Right forelimb (tissue), 1 donor: Measurements from ENCODE around the gene IL34.

ENCODE experiments used
- DNase-seq: peaks from one replicate; pipeline ENCODE4 v3.0.0-alpha.2; 2018

The IL34 gene

DNA sequence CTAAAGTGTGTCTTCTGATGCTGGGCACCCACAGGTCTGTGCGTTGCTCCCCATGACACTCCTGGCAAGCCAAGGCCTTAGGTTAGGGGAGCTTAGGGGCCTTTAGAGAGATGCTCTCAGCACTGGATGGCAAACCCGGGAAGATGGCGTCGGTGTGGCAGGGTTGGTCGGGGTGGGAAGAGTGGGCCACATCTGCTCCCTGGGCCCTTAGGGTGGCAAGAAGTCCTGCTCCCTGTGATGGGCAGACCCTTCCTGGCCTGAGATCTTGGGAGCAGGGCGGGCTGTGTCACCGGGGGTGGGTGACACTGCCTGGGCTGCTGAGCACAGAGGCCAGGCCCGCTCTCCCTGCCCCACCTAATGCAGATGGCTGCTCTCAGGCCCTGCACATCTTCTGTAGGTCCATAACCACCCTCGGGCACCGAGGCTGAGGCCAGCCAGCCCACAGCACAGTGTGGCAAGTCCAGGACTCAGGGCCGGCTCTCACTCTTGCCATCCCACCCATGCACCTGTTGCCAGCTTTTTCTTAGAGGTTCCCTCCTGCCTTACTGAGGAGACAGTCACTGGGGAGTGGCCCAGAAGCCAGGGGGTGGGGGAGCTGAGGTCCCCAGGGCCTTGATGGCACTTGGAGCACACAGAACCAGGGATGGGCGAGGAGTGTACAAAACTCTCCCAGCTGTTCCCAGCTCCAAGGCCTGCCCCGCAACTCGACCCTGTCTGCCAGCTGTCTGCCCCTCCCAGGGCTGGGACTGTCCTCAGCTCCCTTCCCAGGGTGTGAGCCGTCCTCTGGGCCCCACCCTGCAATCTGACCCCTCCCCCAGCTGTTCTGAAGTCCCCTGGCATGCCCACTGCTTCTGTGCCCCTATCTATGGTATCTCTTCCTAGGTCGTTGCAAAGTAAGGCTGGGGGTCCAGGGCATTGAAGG lies 43.9 kb downstream of the IL34 start:
- peak; percentile 74 for DNase-seq

DNA sequence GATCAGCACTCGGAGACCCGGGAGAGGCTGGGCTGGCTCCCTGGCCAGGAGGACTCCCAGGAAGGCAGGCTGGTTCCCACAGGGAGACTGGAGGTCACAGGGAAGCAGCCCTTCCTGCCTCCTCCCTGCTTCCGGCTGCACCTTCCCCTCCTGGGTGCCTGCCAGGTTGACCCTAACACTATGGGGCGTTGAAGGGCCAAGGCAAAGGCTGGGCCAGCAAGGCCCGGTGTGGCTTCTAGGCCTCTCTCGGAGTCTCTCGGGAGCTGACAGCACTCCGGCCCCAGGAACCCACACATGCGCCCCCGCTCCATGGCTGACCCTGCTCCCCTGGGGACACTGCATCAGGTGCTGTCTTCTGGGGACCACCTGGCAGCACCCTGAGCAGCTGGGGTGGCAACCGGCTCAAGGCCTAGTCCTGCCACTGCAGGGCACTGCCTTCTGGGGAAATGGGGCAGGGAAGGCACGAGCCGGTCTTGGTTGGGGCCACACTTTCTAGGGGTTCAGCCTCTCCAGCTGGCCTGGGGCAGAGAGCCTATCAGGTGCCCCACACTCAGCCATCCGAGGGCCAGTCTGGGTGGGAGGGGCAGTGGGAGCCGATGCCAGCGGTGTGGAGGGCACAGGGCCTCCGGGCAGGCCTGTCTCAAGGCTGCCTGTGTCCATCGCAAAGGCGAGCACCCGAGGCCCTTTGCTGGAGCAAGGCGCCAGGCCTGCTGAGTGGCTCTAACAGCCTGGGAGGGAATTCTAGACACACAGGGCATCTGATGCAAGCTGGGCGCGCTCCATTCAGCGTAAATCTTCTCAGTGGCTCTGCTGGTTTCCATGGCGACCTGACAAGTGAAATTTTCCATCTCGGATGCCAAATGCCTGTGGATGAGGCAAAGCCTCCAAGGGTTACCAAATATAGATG lies 45.1 kb downstream of the IL34 start:
- DNase-seq = peak; percentile 86

DNA sequence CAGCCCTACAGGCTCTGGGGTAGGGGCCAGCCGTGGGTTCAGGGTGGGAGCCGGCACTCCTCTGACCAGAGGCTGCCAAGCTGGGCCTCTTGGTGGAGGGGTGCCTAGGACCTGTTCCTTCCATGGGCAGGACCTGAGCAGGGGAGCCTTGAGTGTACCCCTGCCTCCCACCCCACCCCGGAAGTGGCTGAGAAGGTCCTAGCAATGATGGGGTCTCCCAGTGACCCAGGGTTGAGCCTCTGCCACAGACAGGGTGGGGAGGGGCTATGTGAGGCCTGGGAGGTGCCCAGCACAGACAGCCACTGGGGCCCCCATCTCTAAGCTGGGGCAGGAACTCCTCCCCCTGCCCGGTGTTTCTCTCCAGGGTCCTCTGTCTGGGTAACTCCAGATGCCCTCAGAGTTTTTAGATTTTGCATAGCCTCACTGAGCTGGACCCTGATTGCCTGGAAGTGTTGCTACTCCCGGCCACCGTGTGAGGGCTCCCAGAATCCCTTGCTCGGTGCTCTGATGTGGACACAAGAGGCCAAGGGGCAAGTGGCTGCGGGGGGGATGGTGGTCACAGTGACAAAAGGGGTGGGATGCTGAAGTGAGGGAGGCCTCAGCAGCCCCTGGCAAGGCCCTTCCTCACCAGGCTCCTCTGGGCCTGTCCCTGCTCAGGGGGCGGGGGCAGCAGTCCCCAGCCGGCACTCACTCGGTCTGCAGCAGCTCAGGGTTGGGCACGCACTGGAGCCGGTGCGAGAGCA lies 45.9 kb downstream of the IL34 start:
- no peak for DNase-seq

DNA sequence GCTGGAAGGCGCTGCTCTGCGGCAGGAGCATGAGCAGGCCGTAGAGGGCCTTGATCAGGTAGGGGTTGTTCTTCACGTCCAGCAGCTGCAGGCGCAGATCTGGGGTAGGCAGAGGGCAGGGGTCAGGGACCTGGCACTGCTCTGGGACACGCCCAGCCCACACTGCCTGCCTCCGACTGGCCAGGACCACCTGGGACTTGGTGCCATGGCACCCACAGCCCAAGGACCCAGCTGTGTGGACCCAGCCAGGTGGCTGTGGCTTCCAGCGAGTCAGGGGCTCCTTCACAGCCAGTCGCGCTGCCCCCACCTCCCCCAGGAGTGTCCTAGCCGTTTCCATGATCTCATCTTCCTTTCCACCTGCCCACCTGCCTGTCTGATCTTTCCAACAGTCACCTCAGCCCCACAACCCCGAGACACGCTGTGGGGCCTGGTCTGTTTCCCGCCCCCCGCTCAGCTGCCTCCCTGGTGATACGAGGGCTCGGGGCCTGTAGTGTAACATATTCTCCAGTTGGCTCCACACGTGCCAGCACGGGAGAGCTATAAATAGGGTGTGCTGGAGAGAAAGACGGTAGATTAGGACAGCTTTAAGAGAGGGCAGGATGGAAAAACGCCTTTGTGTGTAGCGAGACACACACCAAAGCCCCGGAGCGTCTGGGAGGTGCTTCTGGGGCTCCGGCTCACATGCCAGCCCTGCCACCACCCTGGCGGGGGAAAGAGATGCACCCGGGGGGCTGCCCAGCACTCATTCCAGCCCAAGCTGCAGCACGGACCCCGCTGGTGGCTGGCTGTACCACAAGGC lies 46.7 kb downstream of the IL34 start:
- peak; percentile 71 for DNase-seq

DNA sequence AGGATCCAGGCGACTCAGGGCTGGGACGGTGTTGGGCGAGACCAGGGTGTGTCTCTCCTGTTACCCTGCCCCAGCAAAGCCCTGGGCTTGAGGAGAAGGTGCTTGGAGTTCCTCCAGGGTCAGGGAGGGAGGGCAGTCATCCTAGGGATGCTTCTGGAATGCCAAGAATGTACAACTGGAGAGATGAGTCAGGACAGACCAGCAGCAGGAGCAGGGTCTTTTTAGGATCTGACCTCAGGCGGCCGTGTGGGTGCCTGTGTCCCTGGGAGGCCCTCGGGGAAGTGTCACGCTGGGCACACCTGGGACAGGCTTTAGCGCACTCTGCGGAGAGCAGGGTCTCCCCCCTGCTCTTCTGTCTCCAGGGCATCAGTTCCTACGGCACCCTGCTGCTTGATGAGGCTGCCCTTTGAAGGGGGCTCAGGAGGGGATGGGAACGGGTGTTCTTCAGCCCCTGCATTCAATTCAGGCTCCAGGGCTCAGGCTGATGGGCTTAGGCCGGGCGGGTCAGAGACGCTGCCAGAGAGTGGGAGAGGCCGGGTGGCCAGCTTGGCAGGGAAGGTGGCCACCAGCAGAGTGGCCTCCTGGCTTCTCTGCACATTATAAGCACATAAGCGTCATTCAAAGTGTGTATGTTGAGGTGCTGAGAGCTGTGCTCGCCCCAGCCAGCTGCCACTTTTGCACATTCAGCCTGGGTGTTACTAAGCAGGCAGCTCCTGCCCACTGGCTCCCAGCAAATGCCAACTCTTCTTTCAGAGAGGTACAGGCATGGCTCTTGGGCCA lies 47.9 kb downstream of the IL34 start:
- no peak for DNase-seq

DNA sequence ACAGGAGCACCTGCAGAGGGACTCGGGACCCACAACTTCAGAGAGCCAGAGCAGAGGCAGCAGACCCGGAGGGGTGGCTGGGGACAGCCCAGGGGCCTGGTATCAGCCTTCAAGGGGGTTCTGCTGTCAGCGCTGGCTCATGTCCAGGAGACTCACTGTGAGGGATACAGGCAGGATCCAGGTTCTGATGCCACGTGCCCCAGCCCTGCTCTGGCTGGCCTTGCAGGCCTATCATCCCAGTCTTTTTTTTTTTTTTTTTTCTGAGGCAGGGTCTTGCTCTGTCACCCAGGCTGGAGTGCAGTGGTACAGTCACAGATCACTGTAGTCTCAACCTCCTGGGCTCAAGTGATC lies 48.5 kb downstream of the IL34 start:
- no peak for DNase-seq

DNA sequence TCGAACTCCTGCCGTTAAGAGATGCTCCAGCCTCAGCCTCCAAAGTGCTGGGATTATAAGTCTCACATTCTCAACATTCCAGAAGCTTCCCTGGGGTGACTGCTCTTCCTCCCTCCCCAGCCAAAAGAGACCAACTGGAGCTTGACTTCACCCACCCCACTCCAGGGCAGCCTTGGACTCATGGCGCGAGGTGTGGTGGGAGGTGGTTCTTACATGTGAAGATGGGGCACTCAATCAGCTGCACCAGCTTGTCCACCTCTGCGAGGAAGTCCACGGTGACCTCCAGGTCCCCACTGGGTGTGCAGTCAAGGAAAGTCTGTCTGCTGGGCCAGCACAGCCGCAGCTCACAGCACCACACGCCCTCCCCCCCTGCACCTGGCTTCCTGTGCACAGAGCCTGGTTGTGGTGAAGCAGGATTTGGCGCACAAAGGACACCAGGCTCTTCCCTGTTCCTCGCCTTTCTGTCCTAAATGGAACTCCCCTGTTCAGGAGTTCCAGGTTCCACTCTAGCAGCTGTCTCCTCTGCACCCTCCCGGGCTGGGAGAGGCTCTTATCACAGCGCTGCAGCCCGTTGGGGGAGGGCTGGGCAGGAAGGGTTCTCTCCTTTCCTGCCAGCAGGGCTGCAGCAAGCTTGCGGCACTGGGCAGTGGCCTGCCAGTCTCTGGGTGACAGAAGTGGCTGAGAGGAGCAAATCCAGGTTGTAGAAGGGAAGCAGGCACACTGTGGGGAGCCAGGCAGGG lies 49.1 kb downstream of the IL34 start:
- DNase-seq = no peak

DNA sequence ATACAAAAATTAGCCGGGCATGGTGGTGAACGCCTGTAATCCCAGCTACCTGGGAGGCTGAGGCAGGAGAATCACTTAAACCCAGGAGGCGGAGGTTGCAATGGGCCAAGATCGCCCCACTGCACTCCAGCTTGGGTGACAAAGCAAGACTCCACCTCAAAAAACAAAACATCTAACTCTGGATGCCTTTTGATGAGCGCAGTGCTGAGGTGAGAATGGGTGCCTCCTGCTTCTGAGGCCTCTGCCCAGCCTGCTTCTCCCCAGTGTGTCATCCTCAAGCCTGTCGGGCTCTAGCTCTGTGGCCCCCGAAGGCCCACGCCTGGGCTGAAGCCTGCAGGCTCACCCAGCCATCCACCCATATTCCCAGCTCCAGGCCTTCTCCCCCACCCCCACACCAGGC lies 50.0 kb downstream of the IL34 start:
- no peak for DNase-seq

DNA sequence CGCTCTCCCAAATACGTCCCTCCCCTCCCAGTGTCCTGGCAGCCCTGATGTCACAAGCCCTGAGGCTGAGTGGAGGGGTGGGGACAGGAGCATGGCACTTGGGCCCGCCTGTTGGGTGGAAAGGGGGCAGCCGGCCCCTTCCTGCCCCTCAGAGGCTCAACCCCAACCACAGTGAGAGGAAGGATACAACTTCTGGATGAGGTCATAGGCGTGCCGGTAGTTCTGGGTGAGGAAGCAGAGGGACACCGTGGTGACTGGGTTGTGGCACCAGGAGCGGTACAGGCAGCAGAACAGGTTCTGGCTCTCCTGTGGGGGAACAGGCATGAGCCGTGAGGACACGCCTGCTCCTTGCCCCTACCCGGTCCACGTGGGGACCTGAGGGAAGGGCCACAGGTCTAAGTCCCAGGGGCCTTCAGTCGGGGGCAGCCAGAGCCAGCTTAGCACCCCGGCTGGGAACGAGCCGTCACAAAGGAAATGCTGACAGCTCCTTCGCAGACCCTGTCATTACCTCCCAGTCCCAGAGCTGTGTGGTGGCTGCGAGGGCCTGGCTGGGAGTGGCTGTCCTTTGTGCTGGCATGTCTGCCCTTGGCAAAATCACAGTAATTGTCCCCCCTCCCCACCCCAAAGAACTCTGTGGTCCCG lies 50.7 kb downstream of the IL34 start:
- DNase-seq = no peak

DNA sequence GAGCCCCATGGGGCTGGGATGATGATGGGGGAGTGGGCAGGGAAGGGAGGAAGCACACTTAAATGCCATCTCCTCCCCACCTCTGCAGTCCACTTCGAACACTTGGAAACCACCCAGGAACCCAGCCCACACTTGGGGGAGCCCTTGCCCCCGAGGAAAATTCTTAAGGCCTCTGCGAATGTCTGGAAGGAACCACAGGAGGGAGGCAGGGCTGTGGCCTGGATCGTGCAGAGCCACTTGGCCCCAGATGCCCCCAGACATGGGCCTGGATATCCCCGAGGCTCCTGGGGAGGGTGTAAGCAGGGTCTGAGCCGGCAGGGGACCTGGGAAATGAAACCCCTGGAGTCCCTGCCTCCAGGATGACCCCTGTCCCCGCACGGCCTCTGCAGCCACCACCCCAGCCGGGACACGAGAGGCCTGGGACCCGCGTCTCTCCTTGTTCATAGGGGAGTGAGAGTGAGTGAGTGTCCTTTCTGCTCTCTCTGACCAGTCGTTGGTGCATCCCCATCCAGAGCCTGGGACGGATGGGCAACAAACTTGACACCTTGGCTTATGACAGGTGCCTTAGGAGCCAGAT lies 51.3 kb downstream of the IL34 start:
- no peak for DNase-seq

DNA sequence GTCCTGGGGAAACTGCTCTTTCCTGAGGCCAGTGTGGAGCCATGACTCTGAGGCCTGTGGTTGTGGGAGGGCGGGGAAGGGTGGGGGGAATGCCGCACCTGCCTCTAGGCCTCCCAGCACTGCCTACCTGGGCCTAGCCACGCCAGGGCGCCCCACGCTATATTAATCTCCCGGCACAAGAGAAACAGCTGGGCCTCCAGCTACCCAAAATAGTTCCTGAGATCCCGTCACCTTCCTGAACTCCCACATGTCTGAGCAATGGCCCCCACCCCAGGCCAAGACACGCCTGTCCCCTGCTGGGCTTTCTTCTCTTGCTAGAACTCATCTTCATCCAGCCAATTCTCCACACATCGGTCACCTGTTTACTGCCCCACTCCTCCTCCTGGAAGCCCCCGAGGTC lies 52.5 kb downstream of the IL34 start:
- no peak for DNase-seq

DNA sequence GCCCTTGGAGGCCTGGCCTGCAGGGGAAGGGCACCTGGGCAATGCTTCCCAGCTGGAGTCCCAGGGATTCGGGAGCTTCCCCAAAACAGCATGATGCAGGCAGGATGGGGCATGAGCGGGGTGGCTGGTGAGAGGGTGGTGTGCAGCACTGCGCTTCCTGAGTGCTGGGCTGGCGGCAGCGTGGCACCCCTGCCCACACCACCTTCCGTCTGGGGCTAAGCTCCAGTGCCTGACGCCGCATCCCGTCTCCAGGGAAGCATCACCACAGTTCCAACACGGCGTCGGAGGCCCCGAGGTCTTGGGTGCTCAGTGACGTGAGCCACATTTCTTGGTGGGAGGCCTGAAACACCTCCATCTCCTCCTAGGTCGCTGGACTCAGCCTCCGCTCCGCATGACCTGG lies 53.3 kb downstream of the IL34 start:
- DNase-seq = no peak

DNA sequence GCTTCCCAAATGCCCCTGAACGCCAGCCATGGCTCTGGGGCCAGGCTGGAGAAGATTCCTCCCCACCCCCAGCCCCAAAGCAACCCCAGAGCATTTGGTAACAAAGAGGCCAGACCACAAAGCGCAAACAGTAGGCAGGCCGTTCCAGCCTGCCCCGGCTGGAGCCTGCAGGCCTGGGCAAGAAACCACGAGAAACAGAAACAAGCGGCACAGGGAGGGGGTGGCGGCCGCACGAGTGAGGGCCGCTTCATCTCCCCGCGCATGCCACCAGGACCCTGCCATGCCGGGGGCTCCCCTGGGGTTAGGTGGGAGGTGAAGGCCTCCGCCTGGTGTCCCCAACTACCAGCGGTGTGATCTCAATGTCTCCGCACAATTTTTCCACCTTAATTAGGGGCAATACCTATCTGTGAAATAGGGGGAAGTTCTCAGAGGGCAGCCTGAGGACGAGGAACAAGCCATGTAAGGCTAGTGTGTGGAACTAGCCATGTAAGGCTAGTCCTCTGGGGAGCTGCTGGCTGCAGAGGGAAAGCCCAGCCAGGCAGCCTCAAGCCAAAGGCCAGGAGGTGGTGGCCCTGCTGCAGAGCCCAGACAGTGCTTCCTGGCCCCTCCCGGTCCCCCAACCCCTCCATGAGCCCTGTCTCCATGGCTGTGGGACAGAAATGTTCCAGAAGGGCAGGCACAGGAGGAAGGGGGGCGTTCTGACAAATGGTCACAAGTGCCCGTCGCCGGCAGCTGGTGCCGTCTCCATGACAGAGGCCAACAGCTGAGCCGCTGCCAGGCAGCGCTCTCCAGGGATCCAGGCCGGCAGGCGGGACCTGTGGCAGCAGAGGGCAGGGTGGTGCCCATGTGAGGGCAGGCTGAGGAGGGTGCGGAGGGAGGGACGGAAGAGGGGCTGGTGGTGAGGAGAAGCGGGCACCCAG lies 54.0 kb downstream of the IL34 start:
- DNase-seq = peak; percentile 77

DNA sequence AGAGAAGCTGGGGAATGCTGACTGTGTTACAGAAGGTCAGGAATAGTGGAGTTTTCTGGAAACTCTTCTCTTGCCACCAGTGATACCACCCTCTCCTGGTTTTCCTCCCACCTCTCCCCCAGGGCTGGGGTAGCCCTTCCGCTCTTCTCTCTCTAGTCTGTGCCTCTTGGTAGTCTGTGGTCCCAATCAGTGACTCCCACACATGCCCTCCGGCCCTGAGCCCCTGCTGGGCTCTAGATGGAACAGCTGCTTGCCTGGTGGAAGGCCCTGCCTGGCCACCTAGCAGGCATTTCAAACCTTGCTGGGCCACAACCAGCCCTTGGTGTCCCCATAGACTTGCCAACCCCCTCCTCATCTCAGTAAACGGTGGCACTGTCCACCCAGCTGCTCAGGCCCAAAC lies 54.7 kb downstream of the IL34 start:
- DNase-seq = no peak

DNA sequence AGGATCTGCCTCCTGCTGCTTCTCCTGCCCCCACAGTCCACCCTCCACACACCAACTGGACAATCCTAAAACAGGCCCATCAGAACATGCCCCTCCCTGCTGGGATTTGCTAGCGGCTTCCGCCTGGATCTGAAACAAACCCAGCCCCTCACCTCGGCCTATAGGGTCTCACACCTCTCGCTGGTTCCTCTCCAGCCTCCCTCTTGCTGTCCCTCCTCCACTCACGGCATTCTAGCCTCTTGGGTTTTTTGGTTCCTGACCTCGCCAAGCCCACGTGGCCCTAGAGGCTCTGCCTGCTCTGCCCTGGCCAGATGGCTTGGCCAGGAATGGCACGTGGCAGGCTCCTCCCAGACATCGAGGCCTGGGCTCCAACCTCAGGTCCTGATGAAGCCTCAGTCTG lies 55.2 kb downstream of the IL34 start:
- DNase-seq = no peak

DNA sequence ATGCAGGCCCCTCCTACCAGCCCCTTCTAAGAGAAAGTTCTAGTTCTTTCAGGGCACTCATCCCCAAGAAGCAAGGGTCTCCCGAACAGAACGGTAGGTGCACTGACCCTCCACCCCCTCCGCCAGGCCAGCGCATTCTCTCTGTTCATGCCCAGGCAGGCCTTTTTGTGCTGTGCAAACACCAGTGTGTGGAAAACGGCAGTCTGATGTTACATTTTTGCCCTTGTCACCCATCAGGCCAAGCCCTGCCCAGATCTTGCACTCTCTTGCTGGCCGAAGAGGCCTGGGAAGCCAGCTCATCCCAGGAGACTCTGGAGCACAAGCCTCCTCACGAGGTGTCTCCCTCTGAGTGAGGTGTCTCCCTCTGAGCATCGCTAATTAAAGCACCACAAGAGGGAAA lies 55.6 kb downstream of the IL34 start:
- no peak for DNase-seq

DNA sequence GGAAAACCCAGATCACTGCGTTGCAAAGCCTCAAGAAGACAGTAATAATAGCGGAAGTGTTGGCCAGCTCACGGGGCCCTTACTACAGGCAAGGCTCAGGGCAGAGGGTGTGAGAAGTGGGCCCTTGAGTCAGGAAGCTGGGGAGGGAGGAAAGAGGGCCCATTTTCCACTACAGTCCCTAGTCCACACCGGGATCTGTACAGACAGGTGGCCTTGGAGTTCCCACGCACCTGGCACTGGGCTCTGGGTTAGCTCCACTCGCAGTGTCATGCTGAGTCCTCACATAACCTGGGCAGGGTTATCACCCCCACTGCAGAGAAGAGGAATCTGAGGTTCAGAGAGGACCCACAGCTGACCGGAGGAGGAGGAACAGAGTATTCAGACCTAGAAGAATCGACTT lies 56.3 kb downstream of the IL34 start:
- no peak for DNase-seq

DNA sequence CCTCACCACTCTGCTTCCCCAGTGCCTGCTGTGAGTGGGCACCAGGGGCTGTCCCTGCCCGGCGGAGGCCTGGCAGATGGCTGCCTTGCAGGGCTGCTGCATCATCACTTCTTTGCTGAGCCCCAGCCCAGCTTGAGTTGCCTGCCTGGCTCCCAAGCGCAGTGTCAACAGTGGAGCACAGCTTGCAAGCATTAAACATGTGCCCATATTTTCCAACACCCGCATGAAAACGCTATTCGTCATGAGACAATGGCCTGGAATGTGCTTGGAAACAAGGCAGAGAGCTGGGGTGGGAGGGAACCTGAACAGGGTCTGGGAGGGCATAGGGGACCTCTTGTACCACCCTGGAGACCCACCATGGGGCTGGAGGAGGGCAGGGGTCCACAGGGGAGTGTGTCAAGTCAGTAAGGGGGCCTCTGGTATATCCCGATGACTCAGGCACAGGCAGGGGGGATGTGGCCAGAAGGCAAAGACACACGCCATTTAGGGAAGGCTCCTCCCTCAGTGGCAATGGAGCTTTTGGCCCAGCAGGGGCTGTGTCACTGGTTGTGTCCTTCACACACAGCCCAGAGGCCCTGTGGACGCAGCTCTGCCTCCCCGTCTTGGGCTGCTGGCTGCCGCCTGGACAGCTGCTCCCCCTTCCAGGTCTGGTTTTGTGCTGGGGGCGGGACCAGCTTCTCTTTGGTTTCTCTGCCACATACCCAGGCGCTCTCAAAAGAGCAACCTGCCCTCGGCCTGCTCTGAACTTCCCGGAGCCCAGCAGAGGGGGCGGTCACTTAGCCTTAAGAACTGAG lies 56.9 kb downstream of the IL34 start:
- peak; percentile 80 for DNase-seq
